Uterus (tissue), 2 donors: ENCODE data around the gene IFNAR2.

Source experiments
- POLR2A ChIP-seq, 2 donors: fragments of 450-650 bp; IDR thresholded peaks; one replicate each; pipeline ENCODE4 v1.6.1; 2016; ENCODE audit warnings: antibody characterized with exemption in 2 of 2, mild to moderate bottlenecking in 1 of 2, moderate library complexity in 1 of 2
- TF ChIP-seq, protein P1 (sequence below), 4 experiments: fragments of 200-600 bp in 2 of 4; fragments of 450-650 bp in 2 of 4; sonication (generic) in 2 of 4; IDR thresholded peaks; one replicate each; pipeline ENCODE4 v1.5.1; 2016 to 2019; ENCODE audit warnings: antibody characterized with exemption in 4 of 4, mild to moderate bottlenecking in 2 of 4, moderate library complexity in 1 of 4

- TF ChIP-seq POLR2A (IDR thresholded peaks at IDR 0.05) = no peak
- TF ChIP-seq, protein P1, sequence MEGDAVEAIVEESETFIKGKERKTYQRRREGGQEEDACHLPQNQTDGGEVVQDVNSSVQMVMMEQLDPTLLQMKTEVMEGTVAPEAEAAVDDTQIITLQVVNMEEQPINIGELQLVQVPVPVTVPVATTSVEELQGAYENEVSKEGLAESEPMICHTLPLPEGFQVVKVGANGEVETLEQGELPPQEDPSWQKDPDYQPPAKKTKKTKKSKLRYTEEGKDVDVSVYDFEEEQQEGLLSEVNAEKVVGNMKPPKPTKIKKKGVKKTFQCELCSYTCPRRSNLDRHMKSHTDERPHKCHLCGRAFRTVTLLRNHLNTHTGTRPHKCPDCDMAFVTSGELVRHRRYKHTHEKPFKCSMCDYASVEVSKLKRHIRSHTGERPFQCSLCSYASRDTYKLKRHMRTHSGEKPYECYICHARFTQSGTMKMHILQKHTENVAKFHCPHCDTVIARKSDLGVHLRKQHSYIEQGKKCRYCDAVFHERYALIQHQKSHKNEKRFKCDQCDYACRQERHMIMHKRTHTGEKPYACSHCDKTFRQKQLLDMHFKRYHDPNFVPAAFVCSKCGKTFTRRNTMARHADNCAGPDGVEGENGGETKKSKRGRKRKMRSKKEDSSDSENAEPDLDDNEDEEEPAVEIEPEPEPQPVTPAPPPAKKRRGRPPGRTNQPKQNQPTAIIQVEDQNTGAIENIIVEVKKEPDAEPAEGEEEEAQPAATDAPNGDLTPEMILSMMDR (IDR thresholded peaks at IDR 0.05) = no peak
Measured at GRCh38 chr21:33279330-33279820, 49.6 kb downstream of the IFNAR2 start.
